Measurements from ENCODE around the gene VSNL1. TPM values are rescaled to one million over a fixed set of nuclear protein-coding genes. Genes with fewer than 3 reads are reported as not detected.

VSNL1 gene
- polyA plus RNA-seq, 12 donors, result 2.3 to 7.6 (median 6.5) TPM; not detected in 1

DNA sequence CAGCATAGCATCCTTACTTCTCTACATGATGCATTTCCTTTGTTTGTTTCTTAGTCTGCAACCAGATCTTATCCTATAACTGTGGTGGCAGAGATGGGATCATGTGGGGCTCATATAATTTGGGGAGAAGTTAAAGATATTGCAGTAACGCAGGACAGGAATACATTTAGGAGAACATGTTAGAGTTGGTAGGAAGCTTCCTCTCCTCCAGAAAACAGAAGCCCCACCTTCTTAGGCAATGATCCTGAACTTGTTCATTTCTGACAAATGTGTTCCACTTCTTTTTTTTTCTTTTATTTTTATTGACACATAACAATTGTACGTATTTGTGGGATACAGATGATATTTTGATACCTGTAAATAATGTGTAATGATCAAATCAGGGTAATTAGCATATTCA lies 99.9 kb downstream of the VSNL1 start:
- DNase-seq, result no peak

DNA sequence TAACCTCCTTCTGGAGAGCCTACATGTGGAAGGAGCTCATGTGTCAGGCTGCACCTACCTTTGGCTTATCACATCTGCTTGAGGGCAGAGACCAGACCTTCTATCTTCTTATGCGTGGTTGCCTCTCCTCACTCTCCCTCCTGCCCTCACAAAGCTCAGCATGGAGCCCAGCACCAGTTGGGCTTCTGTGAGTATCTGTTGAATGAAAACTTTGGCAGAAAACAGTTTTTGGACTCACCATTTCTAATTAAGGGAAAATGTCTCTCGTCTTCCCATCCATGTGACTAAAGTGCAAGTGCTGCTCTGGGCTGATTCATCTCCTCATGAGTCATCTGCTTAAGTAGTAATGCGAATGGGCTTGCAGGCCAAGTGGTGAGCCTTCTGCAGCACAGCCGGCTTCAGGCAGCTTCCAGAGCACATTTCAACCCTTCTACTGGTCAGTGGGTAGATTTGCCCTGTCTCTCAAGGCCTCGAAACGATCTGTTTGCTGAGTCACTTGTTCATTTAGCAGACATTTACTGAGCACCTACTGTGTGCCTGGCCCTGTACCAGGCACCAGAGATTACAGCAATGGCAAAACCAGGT lies 102.6 kb downstream of the VSNL1 start:
- DNase-seq, result peak; percentile 11

DNA sequence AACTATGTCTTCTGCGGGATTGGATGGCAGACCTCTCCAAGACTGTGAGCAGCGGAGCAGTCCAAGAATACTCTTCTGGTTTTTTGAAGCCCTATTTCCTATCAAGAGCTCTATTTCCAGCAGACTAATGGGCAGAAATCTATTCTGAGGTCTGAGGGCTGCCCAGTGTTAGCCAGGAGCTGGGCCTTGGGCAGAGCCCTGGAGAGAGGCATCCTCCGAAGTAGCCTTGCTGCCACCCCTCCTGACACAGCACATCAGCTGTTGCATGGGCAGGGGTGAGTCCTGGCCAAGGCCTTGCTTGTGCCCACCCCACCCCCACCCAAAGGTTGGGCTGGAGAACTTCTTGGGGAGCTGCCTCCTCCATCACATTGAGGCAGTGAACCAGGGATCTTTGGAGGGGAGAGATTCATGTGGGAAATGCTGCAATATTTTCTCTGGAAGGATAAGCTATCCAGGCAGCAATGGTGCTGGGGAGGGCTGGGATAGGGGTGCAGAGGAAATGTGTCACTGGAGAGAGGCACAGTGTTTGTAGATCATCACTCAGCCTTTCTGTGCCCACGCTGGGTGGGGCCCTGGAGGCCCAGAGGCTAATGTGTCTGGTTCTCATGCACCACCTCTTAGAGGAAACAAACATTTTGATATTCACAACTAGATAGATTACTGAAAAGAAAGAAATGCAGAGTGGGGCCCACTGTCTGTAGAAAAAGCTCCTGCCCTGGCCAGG lies 104.7 kb downstream of the VSNL1 start:
- no peak for DNase-seq

DNA sequence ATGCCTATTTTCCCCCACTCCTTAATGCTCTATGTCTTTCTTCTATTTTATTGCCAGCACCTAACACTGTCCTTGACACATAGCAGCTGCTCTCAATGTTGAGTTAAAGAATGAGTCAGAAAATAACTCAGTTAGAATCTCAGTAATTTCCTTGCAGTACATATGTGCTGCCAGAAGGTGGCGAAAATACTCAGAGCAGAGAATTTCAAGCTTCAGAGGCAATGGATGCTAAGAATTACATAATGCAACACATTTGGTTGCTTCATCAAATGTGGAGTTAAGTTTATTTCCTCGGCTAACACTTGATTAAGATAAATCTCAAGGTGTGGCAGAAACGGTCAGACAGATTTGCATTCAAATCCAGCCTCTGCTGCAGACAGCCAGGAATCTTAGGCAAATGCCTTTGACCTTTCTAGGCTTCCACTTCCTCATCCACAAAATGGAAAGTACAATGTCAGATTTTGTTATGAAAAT lies 105.6 kb downstream of the VSNL1 start:
- DNase-seq, result peak; percentile 53

DNA sequence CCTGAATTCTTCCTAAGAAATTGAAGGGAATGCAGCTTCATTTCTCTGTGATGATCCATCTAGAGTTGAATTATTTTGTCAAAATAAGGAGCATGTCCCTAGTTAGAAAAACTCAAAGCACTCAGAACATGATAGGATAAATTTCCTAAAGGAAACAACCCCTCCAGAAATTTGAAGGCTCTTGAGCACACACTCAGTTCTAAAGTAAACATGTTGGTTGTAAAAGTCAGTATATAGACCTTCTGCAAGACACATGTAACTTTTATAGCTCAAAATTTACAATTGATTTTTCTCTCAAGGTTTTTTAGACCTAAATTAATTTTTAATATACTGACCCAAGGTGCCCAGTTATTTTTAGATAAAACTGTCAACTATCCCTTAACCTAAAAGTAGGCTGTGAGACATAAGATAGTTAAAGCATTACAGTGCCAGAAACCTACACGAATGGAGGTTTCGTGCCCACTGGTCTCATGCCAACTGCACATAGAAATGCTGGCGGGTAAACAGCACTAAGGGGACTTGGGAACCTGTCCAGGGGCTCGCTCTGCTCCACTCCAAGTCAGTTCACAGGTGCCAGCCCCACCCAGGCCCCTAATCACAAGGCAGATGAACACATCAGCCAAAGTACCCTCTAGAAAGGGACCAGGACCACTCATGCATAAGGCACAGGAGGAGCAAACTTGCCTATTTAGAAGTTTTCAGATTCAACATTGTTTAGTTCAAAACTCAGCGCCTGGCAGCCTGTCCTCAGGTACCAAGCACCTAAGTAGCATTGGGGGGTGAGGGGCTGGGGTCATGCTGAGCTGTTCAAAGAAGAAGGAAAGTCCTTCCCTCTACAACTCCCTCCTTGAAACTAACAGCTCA lies 106.6 kb downstream of the VSNL1 start:
- DNase-seq, result no peak

DNA sequence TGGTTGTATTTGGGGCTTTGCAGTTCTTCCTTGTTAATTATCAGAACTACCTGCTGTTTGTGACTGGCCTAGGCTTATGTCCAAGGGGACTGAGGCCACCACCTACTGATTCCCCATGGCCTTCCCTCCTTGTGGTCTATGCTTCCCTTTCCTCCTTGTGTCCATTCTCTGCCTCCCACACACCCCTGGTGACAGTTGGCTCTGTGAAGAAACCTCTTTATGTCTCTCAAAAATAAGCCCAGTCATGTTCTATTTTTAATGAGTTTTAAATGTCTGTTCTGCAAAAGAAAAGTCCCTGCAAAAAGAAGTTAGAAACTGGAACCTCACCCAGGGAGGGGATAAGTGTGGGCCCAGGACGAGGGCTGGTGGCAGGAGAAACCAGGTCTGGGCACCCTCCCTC lies 108.1 kb downstream of the VSNL1 start:
- no peak for DNase-seq

DNA sequence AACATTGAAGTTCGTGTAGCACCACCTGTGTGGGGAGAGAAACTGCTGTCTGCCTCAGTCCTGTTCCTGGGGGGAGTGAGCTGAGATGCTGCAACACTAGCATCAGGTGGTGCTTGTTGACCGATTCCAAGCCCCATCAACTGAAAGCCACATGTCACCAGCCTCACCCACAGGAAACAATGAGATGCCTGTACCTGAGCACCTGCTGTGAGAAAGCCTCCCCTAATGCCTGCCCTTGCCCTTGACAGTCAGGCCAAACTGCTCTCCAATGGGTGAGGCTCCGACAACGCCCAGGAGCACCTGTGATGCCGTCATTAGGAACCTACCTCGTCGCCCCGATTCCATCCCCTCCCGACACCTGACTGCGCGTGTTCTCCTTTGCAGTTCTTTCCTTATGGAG lies 108.5 kb downstream of the VSNL1 start:
- DNase-seq, result no peak

DNA sequence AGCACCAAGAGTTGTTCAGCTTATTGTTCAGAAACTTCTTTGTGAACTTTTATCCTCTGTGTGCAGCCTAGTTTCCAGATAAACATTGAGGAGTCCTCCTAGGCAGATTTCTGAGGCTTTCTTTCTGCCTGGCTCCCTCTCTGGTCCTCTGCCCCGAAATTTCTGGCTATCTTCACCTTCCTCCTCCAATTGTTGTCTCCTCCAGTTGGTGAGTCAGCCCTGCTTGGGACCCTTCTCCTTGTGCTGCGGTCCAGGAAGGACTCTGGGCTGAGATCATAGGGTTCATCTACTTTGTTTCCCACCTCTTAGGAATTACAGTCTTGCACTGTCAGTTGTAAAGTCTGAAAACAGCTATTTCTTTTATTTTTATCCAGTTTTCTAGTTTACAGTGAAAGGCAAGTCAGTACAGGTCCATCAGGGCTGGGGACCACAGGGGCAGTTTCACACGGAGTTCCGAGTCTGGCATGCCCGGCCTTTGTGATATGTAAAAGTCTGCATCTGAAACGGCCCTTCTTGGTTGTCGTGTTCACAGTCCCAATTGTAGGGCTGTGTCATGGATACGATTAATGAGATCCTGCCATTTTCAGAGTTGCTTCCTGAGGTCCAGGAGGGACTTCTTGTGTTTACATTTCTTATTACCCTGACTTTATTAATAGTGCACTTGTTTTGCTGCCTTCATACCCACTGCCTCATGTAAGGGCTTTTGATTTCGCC lies 112.3 kb downstream of the VSNL1 start:
- DNase-seq, result no peak

DNA sequence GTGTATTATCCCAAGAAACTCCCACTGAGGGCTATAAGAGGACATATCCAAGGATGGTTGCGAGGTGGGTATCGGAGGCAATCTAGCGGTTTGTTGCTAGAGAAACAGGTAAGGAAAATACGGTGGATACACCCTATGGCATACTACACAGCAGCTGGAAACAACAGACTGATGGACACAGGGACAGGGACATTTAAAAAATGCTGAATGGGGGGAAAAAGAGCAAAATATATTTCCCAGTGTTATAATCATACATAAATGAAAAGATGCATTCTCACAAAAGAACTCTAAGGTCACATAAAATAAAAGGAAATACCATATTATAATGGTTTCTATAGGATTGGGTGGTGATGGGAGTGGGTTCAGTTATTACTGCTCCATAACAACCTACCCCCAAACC lies 117.3 kb downstream of the VSNL1 start:
- no peak for DNase-seq

DNA sequence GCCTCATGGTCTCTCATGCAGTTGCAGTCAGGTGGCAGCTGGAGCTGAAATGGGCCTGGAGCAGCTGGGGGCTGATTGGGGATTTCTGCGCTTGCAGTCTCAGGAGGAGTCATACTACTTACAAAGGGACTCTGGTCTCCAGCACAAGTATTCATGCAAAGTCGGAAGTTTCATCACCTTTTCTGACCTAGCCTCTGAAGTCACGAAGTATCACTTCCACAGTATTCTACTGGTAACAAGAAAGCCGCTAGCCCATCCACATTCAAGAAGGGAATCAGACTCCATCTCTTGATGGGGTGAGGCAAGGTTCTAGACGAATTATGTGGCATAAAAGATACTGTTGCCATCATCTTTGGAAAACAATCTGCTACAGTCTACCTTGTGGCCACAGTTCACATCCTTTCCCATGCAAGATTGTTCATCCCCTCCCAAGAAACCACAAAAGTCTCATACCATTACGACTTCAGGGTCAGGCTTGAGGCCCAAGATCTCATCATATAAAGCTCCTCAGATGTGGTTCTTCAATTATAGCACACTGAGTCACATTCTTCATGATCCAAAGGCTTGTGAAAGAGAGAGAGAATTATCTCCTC lies 117.9 kb downstream of the VSNL1 start:
- no peak for DNase-seq

DNA sequence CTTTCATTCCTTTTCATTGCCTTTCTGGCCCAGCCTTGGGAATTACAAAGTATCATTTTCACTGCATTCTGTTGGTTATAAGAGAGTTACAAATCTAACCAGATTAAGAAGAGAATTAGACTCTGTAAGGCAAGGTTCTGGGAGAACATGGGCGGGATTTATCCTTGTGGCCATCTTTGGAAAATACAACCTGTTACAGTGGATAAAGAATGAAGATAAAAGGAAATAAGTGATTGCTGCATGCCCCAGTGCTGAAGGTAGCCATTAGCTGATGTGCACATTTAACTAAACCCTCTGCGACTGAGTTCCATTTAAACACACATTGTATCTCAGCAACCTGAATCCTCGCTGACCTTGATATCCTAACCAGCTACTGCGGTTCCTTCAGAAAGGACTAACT lies 119.7 kb downstream of the VSNL1 start:
- DNase-seq, result no peak

DNA sequence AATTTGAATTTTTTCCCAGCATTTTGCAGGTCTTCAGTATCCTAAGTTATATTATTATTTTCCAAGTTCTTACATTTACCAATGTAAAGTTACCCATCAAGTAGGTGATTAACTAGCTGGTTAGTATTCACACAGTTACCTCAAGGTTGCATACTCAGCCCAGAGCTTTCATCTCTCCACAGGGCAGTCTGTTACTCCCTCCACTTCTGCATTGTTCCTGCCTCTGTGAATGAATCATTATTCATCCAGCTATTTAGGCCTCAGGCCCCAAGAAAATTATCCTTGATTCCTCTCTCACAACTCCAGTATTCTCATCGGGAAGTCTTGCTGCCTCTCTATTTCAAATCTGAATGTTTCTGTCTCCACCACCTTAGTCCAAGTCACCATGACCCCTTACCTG lies 121.0 kb downstream of the VSNL1 start:
- no peak for DNase-seq

DNA sequence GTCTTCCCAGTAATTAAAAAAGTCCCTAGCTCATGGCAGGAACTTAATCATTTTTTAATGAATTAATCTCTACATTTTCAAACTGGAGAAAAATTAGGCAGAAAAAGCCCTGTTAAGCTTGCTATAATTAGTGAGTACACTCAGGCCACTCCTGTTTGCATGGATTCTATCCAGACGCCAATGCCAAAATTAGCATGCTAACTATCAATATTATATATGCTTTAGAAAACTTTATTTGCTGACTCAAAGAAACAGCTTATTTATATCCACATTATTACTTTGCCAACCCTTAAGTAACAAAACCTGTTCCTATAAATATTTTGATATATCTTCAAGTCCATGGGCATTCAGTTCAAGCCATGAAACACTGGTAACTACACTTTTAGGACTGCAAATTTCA lies 122.2 kb downstream of the VSNL1 start:
- DNase-seq, result no peak

DNA sequence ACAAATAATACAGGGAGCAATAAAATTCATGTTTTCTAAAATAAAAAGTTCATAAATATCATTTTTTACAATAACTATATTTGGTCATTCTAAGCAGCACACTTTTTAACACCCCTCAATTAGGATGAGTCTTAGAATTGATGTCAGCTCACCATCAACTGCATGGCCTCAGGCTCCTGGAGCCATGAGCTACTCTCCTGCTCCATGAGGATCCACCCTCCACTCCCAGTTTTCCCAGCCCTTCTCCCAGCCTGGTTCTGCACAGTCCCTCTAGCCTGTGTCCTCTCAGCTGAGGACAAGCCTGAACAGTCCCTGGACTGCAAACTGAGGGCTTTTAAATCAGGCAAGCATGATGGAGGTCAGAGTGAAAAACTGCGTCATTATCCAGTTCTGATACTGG lies 124.0 kb downstream of the VSNL1 start:
- DNase-seq, result no peak

DNA sequence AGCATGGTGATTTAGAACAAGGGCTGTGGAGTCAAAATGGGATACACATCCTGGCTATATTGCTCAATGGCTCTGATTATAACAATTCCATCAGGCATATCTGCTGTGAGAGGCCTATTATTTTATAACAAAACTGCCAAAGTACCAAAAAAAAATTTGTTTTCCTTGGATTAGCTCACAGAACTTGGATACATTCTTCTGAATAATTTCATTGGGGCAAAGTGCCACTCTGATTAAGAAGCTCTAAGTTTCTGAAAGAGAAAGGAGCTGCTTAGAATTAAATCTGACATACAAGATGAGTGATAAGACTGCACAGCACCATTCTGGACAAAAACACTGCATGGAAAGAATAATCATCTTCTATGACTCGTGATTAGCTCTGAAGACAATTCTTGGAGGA lies 127.4 kb downstream of the VSNL1 start:
- DNase-seq, result no peak

DNA sequence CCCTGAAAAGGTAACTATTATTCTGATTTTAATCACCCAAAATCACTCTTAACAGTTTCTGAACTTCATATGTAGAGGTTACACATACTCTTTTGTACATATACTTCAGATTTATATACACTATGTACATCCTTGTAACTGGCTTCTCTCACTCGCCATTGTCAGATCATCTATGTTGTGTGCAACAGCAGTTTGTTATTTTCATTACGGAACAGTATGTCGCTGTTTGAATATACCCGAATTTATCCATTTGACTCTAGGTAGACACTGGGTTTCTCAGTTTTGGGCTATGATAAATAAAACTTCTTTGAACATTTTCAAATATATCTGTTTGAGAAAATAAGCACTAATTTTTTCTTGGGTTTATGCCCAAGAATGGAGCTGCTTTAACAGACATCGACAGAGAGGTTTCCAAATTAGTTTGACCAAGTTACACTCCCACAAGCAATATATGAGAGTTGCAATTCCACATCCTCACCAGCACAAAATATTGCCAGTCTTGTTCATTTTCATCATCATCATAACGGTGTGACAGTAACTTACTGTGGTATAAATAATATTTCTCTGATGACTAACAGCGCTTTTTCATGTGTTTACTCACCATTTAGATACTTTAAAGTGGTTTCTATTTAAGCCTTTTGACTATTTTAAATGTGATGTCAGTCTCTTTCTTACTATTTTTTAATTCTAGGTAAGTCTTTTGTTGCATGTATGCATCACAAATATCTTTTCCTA lies 132.3 kb downstream of the VSNL1 start:
- DNase-seq, result no peak

DNA sequence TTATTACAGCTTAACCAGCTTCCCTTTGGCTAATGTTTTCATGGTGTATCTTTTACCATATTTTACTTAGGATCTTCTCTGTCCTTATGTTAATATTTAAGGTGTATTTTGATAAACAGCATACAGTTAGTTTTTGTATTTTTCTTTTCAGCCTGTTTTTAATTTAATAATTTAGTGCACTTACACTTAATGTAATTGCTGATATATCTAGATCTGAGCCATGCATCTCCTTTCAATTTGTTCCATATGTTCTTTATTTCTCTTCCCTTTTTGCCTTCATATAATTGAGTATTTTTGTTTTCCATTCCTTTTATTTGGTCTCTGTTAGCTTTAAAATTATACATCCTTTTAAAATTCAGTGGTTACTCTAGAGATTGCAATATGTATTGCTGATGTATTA lies 134.3 kb downstream of the VSNL1 start:
- DNase-seq, result no peak

DNA sequence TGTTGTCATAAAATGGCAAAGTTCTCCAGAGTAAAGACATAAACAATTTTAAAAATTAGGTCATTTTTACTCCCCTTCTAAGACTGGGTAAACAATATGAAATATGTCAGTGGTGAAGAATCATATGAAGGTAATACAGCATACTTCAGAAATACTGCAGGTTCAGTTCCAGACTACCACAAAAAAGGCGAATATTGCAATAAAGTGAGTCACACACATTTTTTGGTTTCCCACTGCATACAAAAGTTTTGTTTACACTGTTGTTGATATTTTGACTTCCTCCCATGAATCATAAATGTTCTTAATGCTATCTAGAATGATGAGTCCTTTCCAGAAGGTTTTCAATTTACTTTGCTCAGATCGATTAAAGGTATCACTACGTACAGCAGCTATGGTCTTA lies 139.6 kb downstream of the VSNL1 start:
- DNase-seq, result no peak

DNA sequence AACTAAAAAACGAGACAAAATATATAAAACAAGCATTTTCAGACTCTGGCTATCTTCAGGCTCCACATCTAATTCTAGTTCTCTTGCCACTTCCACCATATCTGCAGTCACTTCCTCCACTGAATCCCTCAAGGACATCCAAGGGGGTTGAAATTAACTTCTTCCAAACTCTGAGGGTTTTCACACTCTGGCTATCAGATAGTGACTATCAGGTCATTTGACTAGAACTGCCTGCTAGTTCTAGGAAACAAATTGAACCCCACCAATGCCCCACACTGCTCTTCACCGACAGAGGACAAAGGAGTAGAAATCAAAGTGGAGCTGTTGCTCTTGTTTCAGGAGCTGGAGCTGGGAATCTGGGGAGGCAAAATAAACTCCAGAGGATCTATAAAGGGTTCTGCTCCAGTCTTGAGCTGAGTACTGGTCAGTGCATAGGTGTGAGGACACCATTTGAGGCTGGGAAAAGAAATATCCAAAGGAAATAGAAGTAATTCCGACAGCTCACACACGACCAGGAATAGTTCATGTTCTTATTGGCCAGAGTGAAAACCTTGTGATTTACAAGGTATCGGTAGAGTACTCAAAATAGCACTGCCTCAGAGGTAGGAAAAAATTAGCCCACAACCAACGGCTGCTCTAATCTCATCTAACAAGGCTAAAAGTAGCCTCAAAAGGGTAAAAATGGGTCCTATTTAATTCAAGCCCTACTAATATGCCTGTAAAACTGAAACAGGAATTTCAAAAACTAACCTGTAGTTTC lies 141.8 kb downstream of the VSNL1 start:
- DNase-seq, result no peak

DNA sequence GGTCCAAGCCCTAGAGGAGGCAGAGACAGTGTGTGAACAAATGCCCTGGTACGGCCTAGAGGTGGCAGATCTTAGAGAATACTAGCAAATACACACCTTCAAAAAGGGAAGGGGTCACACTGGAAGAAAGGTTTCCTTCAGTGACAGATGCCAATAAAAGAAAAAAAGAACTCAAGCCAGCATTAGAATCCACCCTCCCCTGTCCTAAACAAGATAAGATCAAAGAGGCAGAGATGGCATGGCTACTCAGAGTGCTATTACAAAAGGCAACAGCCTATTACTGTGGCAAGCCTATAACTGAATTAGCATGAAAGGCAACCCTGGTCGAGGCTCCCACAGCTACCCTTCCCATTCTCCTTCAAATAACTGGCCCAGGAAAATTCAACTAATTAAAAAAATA lies 143.5 kb downstream of the VSNL1 start:
- no peak for DNase-seq

Data from muscle of arm (tissue), 12 donors.